ENCODE measurements around the gene IFFO2. TPM values are rescaled to one million over a fixed set of nuclear protein-coding genes. Genes with fewer than 3 reads are reported as not detected.

IFFO2 gene
- total and polyA plus RNA-seq, 10 of the 15 experiments (the other 5 are each of a cell fraction or from before 2014, with no cell fraction given), result 1.2 to 18.4 (median 6.7) TPM

- TF ChIP-seq, protein P1, sequence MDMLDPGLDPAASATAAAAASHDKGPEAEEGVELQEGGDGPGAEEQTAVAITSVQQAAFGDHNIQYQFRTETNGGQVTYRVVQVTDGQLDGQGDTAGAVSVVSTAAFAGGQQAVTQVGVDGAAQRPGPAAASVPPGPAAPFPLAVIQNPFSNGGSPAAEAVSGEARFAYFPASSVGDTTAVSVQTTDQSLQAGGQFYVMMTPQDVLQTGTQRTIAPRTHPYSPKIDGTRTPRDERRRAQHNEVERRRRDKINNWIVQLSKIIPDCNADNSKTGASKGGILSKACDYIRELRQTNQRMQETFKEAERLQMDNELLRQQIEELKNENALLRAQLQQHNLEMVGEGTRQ (IDR thresholded peaks at IDR 0.05; ENCODE audit: borderline replicate concordance, low read depth, low read length), result no peak
- TF ChIP-seq GATAD2B (conservative IDR thresholded peaks at IDR 0.05; ENCODE audit: low read depth), result no peak
- TF ChIP-seq, protein P2, sequence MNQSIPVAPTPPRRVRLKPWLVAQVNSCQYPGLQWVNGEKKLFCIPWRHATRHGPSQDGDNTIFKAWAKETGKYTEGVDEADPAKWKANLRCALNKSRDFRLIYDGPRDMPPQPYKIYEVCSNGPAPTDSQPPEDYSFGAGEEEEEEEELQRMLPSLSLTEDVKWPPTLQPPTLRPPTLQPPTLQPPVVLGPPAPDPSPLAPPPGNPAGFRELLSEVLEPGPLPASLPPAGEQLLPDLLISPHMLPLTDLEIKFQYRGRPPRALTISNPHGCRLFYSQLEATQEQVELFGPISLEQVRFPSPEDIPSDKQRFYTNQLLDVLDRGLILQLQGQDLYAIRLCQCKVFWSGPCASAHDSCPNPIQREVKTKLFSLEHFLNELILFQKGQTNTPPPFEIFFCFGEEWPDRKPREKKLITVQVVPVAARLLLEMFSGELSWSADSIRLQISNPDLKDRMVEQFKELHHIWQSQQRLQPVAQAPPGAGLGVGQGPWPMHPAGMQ (IDR thresholded peaks at IDR 0.05; ENCODE audit: borderline replicate concordance), result no peak
- no peak for TF ChIP-seq CHD1 (IDR thresholded peaks at IDR 0.05; ENCODE audit: low read depth, low read length)
- TF ChIP-seq SRF (IDR thresholded peaks at IDR 0.05; ENCODE audit: low read depth in 2 of 2, low read length in 2 of 2), result no peak
- no peak for TF ChIP-seq MAX (IDR thresholded peaks at IDR 0.05; ENCODE audit: low read depth, low read length)
- TF ChIP-seq, protein P3, sequence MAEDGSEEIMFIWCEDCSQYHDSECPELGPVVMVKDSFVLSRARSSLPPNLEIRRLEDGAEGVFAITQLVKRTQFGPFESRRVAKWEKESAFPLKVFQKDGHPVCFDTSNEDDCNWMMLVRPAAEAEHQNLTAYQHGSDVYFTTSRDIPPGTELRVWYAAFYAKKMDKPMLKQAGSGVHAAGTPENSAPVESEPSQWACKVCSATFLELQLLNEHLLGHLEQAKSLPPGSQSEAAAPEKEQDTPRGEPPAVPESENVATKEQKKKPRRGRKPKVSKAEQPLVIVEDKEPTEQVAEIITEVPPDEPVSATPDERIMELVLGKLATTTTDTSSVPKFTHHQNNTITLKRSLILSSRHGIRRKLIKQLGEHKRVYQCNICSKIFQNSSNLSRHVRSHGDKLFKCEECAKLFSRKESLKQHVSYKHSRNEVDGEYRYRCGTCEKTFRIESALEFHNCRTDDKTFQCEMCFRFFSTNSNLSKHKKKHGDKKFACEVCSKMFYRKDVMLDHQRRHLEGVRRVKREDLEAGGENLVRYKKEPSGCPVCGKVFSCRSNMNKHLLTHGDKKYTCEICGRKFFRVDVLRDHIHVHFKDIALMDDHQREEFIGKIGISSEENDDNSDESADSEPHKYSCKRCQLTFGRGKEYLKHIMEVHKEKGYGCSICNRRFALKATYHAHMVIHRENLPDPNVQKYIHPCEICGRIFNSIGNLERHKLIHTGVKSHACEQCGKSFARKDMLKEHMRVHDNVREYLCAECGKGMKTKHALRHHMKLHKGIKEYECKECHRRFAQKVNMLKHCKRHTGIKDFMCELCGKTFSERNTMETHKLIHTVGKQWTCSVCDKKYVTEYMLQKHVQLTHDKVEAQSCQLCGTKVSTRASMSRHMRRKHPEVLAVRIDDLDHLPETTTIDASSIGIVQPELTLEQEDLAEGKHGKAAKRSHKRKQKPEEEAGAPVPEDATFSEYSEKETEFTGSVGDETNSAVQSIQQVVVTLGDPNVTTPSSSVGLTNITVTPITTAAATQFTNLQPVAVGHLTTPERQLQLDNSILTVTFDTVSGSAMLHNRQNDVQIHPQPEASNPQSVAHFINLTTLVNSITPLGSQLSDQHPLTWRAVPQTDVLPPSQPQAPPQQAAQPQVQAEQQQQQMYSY (CRISPR knock-in tag; IDR thresholded peaks at IDR 0.05), result no peak
- no peak for TF ChIP-seq SIX5 (IDR thresholded peaks at IDR 0.05; ENCODE audit: low read depth, low read length, severe bottlenecking)
- TF ChIP-seq POLR2AphosphoS2 (IDR thresholded peaks at IDR 0.05; ENCODE audit: low read depth, low read length), result no peak
- TF ChIP-seq POU2F2 (IDR thresholded peaks at IDR 0.05; ENCODE audit: borderline replicate concordance, low read depth, low read length), result no peak
- no peak for TF ChIP-seq CEBPB (IDR thresholded peaks at IDR 0.05; ENCODE audit: borderline replicate concordance in 1 of 2, low read depth in 2 of 2, low read length in 2 of 2)
- no peak overlapping the region for H3K4me2 ChIP-seq (ENCODE audit: control insufficient read depth, insufficient read depth)
- H4K20me1 ChIP-seq (ENCODE audit: control insufficient read depth, insufficient read depth), result no peaks in the 10 kb centered on the region
- ChIA-PET RAD21 (ENCODE audit: unreplicated experiment) (no interaction called here), SMC1A (ENCODE audit: uncharacterized antibody, unreplicated experiment) (no interaction called here), POLR2A (no interaction called here), CTCF (no interaction called here)
- H3K36me3 ChIP-seq (ENCODE audit: control insufficient read depth in 2 of 2, insufficient read depth in 2 of 2, low read length in 1 of 2), result no peaks in the 10 kb centered on the region
- H3K27me3 ChIP-seq (replicated peaks in 1 of 2; ENCODE audit: control insufficient read depth in 2 of 2, insufficient read depth in 2 of 2, low read length in 1 of 2), result no peaks in the 10 kb centered on the region
- WGBS (ENCODE audit: insufficient coverage, insufficient replicate concordance, low lambda C conversion rate, missing lambda C conversion rate), result 19% methylated on average over 6 of the region's 6 CpGs
- H3K9me3 ChIP-seq (replicated peaks; ENCODE audit: control insufficient read depth, insufficient read depth, low read length), result no peaks in the 10 kb centered on the region; the same call in 2 of the 3 replicates
- no TSS peak for BruUV-seq (replicated peaks)
- H3K79me2 ChIP-seq (ENCODE audit: control insufficient read depth, insufficient read depth, low read length), result no peaks in the 10 kb centered on the region
- no peak overlapping the region for H3K27ac ChIP-seq (ENCODE audit: control insufficient read depth, insufficient read depth)
- no peaks in the 10 kb centered on the region for H3K4me1 ChIP-seq (ENCODE audit: control insufficient read depth, insufficient read depth, low read length)
- in situ Hi-C loops (cut with MboI) (no loop called here), intact Hi-C loops (cut with micrococcal nuclease; ENCODE audit: unreplicated experiment) (no loop called here)
- no peak for ATAC-seq
- H3K9ac ChIP-seq (ENCODE audit: control insufficient read depth, insufficient read depth, low read length), result no peak overlapping the region
- FAIRE-seq, result no peak
- no peak overlapping the region for H2AFZ ChIP-seq (ENCODE audit: control insufficient read depth, low read depth, low read length)
- no peak for DNase-seq (ENCODE audit: low read depth, low spot score)
- no peak overlapping the region for H3K4me3 ChIP-seq
These were observed 37.9 kb upstream of the IFFO2 start for GRCh38 chr1:18994381-18994780.

Data from GM12878 (cell line).